ENCODE results near the gene SMC1B. TPM values are rescaled to one million over a fixed set of nuclear protein-coding genes. Genes with fewer than 3 reads are reported as not detected.

SMC1B gene
- total and polyA plus RNA-seq, 9 of the 15 experiments (the other 6 are each of a cell fraction or from before 2014, with no cell fraction given), result 0.03 TPM; not detected in 8

GRCh38 chr22:45314054-45314721 is 99.2 kb downstream of the SMC1B start (continued):
- TF ChIP-seq, protein P1, sequence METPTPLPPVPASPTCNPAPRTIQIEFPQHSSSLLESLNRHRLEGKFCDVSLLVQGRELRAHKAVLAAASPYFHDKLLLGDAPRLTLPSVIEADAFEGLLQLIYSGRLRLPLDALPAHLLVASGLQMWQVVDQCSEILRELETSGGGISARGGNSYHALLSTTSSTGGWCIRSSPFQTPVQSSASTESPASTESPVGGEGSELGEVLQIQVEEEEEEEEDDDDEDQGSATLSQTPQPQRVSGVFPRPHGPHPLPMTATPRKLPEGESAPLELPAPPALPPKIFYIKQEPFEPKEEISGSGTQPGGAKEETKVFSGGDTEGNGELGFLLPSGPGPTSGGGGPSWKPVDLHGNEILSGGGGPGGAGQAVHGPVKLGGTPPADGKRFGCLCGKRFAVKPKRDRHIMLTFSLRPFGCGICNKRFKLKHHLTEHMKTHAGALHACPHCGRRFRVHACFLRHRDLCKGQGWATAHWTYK (CRISPR knock-in tag; IDR thresholded peaks at IDR 0.05), result no peak
- no peak for TF ChIP-seq TAF15 (IDR thresholded peaks at IDR 0.05; ENCODE audit: low read depth, low read length)
- TF ChIP-seq FOXA1 (IDR thresholded peaks at IDR 0.05; ENCODE audit: borderline replicate concordance), result no peak
- TF ChIP-seq POLR3G (IDR thresholded peaks at IDR 0.05; ENCODE audit: extremely low read depth, insufficient read length, insufficient replicate concordance), result no peak
- TF ChIP-seq NCOA2 (IDR thresholded peaks at IDR 0.05; ENCODE audit: partially characterized antibody in 2 of 2), result no peak
- no peak for TF ChIP-seq MYBL2 (IDR thresholded peaks at IDR 0.05; ENCODE audit: low read depth)
- TF ChIP-seq MYBL2 (CRISPR knock-in tag; IDR thresholded peaks at IDR 0.05; ENCODE audit: borderline replicate concordance), result no peak
- TF ChIP-seq PCBP2 (IDR thresholded peaks at IDR 0.05; ENCODE audit: low read depth, low read length, poor library complexity, severe bottlenecking), result no peak
- TF ChIP-seq L3MBTL2 (IDR thresholded peaks at IDR 0.05), result peak; percentile 46
- no peak for TF ChIP-seq THRAP3 (IDR thresholded peaks at IDR 0.05; ENCODE audit: borderline replicate concordance)
- TF ChIP-seq ZNF699 (CRISPR knock-in tag; IDR thresholded peaks at IDR 0.05; ENCODE audit: insufficient replicate concordance), result no peak
- TF ChIP-seq RFX5 (IDR thresholded peaks at IDR 0.05; ENCODE audit: low read depth, low read length), result no peak
- no peak for TF ChIP-seq SMARCA5 (IDR thresholded peaks at IDR 0.05)
- no peak for TF ChIP-seq HEY1 (CRISPR knock-in tag; IDR thresholded peaks at IDR 0.05; ENCODE audit: borderline replicate concordance)
- no peak for TF ChIP-seq ELK3 (CRISPR knock-in tag; IDR thresholded peaks at IDR 0.05)
- peak in 1 of 2 experiments; percentile 84; a peak in 1 of 4 replicates for TF ChIP-seq RCOR1 (IDR thresholded peaks at IDR 0.05; ENCODE audit: borderline replicate concordance in 1 of 2, low read depth in 2 of 2, low read length in 2 of 2)
- TF ChIP-seq CBX5 (IDR thresholded peaks at IDR 0.05; ENCODE audit: borderline replicate concordance, low read depth), result no peak
- TF ChIP-seq, protein P2, sequence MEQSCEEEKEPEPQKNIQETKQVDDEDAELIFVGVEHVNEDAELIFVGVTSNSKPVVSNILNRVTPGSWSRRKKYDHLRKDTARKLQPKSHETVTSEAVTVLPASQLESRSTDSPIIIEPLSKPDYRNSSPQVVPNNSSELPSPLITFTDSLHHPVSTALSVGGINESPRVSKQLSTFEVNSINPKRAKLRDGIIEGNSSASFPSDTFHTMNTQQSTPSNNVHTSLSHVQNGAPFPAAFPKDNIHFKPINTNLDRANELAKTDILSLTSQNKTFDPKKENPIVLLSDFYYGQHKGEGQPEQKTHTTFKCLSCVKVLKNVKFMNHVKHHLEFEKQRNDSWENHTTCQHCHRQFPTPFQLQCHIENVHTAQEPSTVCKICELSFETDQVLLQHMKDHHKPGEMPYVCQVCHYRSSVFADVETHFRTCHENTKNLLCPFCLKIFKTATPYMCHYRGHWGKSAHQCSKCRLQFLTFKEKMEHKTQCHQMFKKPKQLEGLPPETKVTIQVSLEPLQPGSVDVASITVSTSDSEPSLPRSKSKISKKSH (CRISPR knock-in tag; IDR thresholded peaks at IDR 0.05), result no peak
- TF ChIP-seq, protein P3, sequence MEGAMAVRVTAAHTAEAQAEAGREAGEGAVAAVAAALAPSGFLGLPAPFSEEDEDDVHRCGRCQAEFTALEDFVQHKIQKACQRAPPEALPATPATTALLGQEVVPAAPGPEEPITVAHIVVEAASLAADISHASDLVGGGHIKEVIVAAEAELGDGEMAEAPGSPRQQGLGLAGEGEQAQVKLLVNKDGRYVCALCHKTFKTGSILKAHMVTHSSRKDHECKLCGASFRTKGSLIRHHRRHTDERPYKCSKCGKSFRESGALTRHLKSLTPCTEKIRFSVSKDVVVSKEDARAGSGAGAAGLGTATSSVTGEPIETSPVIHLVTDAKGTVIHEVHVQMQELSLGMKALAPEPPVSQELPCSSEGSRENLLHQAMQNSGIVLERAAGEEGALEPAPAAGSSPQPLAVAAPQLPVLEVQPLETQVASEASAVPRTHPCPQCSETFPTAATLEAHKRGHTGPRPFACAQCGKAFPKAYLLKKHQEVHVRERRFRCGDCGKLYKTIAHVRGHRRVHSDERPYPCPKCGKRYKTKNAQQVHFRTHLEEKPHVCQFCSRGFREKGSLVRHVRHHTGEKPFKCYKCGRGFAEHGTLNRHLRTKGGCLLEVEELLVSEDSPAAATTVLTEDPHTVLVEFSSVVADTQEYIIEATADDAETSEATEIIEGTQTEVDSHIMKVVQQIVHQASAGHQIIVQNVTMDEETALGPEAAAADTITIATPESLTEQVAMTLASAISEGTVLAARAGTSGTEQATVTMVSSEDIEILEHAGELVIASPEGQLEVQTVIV (CRISPR knock-in tag; IDR thresholded peaks at IDR 0.05; ENCODE audit: borderline replicate concordance), result no peak
- TF ChIP-seq THAP7 (CRISPR knock-in tag; IDR thresholded peaks at IDR 0.05), result no peak
- TF ChIP-seq RBM22 (IDR thresholded peaks at IDR 0.05; ENCODE audit: low read depth, low read length, poor library complexity, severe bottlenecking), result no peak
- no peak for TF ChIP-seq SRSF9 (IDR thresholded peaks at IDR 0.05; ENCODE audit: borderline replicate concordance, low read depth, low read length)

Data from K562 (cell line).